CD4-positive, alpha-beta T cell treated with Interleukin-12 subunit alpha and Interleukin-12 subunit beta, for 1 hour (primary cell): ENCODE data around the gene B3GNT7.
"Not testable (repeated sequence)": the region's sequence is repeated elsewhere in the genome, so short reads cannot be mapped to it uniquely, and the experiment has no call there.

Experiments used
- DNase-seq: peaks from one replicate; pipeline ENCODE4 v3.0.0-alpha.2; 2020

The B3GNT7 gene

DNA sequence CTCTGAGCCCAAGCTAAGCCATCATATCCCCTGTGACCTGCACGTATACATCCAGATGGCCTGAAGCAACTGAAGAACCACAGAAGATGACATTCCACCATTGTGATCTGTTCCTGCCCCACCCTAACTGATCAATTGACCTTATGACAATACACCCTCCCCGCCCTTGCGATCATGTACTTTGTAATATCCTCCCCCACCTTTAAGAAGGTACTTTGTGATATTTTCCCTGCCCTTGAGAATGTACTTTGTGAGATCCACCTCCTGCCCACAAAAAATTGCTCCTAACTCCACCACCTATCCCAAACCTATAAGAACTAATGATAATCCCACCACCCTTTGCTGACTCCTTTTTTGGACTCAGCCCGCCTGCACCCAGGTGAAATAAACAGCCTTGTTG lies 34.9 kb downstream of the B3GNT7 start:
- DNase-seq: not testable (repeated sequence)

DNA sequence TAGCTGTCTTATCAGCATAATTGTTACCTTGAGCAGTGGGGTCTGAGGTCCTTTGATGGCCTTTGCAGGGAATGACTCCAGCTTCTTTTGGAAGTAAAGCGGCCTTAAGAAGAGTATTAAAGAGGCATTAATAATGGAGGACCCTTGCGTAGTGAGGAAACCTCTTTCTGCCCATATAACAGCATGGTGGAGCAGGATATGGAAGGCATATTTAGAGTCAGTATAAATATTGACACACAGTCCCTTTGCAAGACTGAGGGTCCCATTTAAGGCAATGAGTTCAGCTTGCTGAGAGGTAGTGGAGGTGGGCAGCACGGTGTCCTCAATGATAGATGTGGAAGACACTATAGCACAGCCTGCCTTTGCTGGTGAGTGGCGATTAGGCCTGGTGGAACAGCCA lies 36.1 kb downstream of the B3GNT7 start:
- DNase-seq: no peak

- no peak for DNase-seq
Observed at GRCh38 chr2:231433990-231434389, 38.5 kb downstream of the B3GNT7 start.

GRCh38 chr2:231436957-231437356 lies 41.4 kb downstream of the B3GNT7 start:
- no peak for DNase-seq

DNA sequence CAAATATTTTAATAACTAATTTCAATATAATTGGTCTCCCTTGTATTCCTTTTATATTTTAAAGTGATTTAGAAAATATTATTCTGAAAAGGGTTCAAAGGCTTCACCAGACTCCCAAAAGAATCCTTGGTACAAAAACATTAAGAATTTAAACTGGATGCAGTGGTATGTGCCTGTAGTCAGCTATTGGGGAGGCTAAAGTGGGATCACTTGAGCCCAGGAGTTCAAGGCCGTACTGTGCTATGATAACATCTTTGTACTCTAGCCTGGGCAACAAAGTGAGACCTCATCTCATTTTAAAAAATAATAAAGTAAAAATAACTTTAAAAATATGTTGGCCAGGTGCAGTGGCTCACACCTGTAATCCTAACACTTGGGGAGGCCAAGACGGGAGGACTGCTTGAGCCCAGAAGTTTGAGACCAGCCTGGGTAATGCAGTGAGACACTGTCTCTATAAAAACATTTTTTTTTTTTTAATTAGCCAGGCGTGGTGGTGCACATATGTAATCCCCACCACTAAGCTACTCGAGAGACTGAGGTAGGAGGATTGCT lies 54.1 kb downstream of the B3GNT7 start:
- no peak for DNase-seq

DNA sequence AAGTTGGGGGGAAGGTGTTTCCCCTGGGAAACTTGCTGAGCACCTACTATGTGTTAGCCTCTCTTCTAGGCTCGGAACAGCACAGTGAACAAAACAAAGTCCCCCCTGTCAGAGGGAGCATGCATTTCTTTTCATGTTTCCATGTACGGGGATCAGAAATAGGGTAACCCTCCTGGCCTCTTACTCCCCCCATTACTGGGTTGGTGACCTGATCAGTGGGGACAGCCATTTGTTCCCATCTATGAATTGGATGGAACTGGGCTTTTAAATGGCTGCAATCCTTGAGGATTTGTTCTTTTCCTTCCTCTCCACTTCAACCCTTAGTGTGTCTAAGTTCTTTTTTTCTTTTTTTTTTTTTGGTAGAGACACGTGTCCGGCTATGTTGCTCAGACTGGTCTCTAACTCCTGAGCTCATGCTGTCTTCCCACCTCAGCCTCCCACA lies 55.1 kb downstream of the B3GNT7 start:
- DNase-seq: no peak
